NAMALWA (cell line): ENCODE measurements around the gene LETMD1.
A peak's percentile ranks its signal among the peaks of the same experiment; 100 is the strongest.
"Not testable (repeated sequence)": the region's sequence is repeated elsewhere in the genome, so short reads cannot be mapped to it uniquely, and the experiment has no call there.

ENCODE experiments used
- DNase-seq: peaks from one replicate; pipeline ENCODE4 v3.0.0-alpha.2; 2015; ENCODE audit warnings: low spot score

LETMD1 gene

GRCh38 chr12:51047655-51048540, at the start of gene LETMD1:
Gene LETMD1, plus strand, starts transcription at chr12:51048327. Its CDS starts 30 bp downstream, at chr12:51048357.
- DNase-seq, result peak; percentile 98

- no peak for DNase-seq
These were observed 49.0 kb upstream of the LETMD1 start for GRCh38 chr12:50999093-50999492.

- no peak for DNase-seq
These were observed 47.9 kb upstream of the LETMD1 start for GRCh38 chr12:51000245-51000644.

- no peak for DNase-seq
These were observed 46.3 kb upstream of the LETMD1 start for GRCh38 chr12:51001799-51002198.

GRCh38 chr12:51004504-51004903, 43.6 kb upstream of the LETMD1 start:
- no peak for DNase-seq

GRCh38 chr12:51005030-51005429, 43.1 kb upstream of the LETMD1 start:
- DNase-seq, result no peak

GRCh38 chr12:51005671-51006070, 42.5 kb upstream of the LETMD1 start:
- no peak for DNase-seq

- no peak for DNase-seq
These were observed 39.6 kb upstream of the LETMD1 start for GRCh38 chr12:51008329-51009055.

GRCh38 chr12:51009056-51009440, 39.1 kb upstream of the LETMD1 start:
- no peak for DNase-seq

- DNase-seq, result no peak
These were observed 36.2 kb upstream of the LETMD1 start for GRCh38 chr12:51011955-51012354.

GRCh38 chr12:51012570-51013236, 35.4 kb upstream of the LETMD1 start:
- DNase-seq, result no peak

GRCh38 chr12:51013441-51013840, 34.7 kb upstream of the LETMD1 start:
- no peak for DNase-seq

GRCh38 chr12:51014467-51014866, 33.7 kb upstream of the LETMD1 start:
- DNase-seq, result not testable (repeated sequence)

GRCh38 chr12:51017452-51017851, 30.7 kb upstream of the LETMD1 start:
- no peak for DNase-seq

GRCh38 chr12:51018956-51019355, 29.2 kb upstream of the LETMD1 start:
- DNase-seq, result no peak

- DNase-seq, result no peak
These were observed 28.2 kb upstream of the LETMD1 start for GRCh38 chr12:51019927-51020326.

GRCh38 chr12:51020448-51021182, 27.5 kb upstream of the LETMD1 start:
- no peak for DNase-seq

GRCh38 chr12:51021694-51022093, 26.4 kb upstream of the LETMD1 start:
- no peak for DNase-seq

GRCh38 chr12:51023625-51024382, 24.3 kb upstream of the LETMD1 start:
- no peak for DNase-seq

- DNase-seq, result peak; percentile 51
These were observed 22.7 kb upstream of the LETMD1 start for GRCh38 chr12:51025338-51025835.
